Amygdala (tissue), 56 donors: ENCODE measurements around the gene HDC.

Experiments used
- DNase-seq, 56 donors: peaks; one replicate each; lab custom pipeline; 2025; lab: John Stamatoyannopoulos, UW

The HDC gene

GRCh38 chr15:50256188-50257041 lies 9.1 kb downstream of the HDC start:
- DNase-seq = no peak

- DNase-seq = no peak
Measured at GRCh38 chr15:50252556-50252955, 13.0 kb downstream of the HDC start.

GRCh38 chr15:50251638-50252182 lies 13.8 kb downstream of the HDC start:
- DNase-seq = no peak

GRCh38 chr15:50250760-50251394 lies 14.6 kb downstream of the HDC start:
- DNase-seq = no peak

- DNase-seq = no peak
Measured at GRCh38 chr15:50249704-50250103, 15.8 kb downstream of the HDC start.

- DNase-seq = no peak
Measured at GRCh38 chr15:50248994-50249582, 16.4 kb downstream of the HDC start.

GRCh38 chr15:50247819-50248655 lies 17.5 kb downstream of the HDC start:
- no peak for DNase-seq

- no peak for DNase-seq
Measured at GRCh38 chr15:50246631-50247030, 18.9 kb downstream of the HDC start.

- DNase-seq = no peak
Measured at GRCh38 chr15:50244959-50245624, 20.4 kb downstream of the HDC start.

GRCh38 chr15:50244153-50244552 lies 21.4 kb downstream of the HDC start:
- DNase-seq = no peak

GRCh38 chr15:50241684-50242450 lies 23.7 kb downstream of the HDC start:
- no peak for DNase-seq

GRCh38 chr15:50238255-50238654 lies 27.3 kb downstream of the HDC start:
- DNase-seq = no peak

GRCh38 chr15:50236433-50236832 lies 29.1 kb downstream of the HDC start:
- DNase-seq = no peak

GRCh38 chr15:50235794-50236193 lies 29.7 kb downstream of the HDC start:
- no peak for DNase-seq

GRCh38 chr15:50234764-50235163 lies 30.8 kb downstream of the HDC start:
- no peak for DNase-seq

GRCh38 chr15:50233192-50233736 lies 32.3 kb downstream of the HDC start:
- DNase-seq = no peak

GRCh38 chr15:50232791-50233190 lies 32.7 kb downstream of the HDC start:
- DNase-seq = no peak

- DNase-seq = no peak
Measured at GRCh38 chr15:50231761-50232160, 33.8 kb downstream of the HDC start.

- no peak for DNase-seq
Measured at GRCh38 chr15:50229336-50229735, 36.2 kb downstream of the HDC start.
